Measurements from ENCODE around the gene SRMS. TPM values are rescaled to one million over a fixed set of nuclear protein-coding genes. Genes with fewer than 3 reads are reported as not detected.

The SRMS gene
- total and polyA plus RNA-seq, 8 donors = 0.08 to 0.27 (median 0.18) TPM; not detected in 3

- H3K4me1 ChIP-seq = peaks cover 9 to 21% of the 10 kb centered on the region in 2 donors
- H3K9me3 ChIP-seq = no peaks in the 10 kb centered on the region
- no peaks in the 10 kb centered on the region for H3K36me3 ChIP-seq
- H3K4me3 ChIP-seq = no peak overlapping the region
- TF ChIP-seq CTCF (IDR thresholded peaks at IDR 0.05) = no peak
- no peak for ATAC-seq
- intact Hi-C loops (cut with DNase I) = no loop called here
- peak in 1 of 4 donors; percentile 74 for DNase-seq
- peaks cover 0 to 54% of the 10 kb centered on the region in 2 donors for H3K27me3 ChIP-seq
- H3K27ac ChIP-seq = no peak overlapping the region
Observed at GRCh38 chr20:63532449-63532971, 15.0 kb downstream of the SRMS start.

GRCh38 chr20:63531686-63532448 lies 15.7 kb downstream of the SRMS start:
- DNase-seq (peak in 1 of 4 donors; percentile 54), ATAC-seq (no peak)
- Histone ChIP-seq H3K4me1 (peaks cover 7 to 14% of the 10 kb centered on the region in 2 donors), H3K36me3 (no peaks in the 10 kb centered on the region), H3K27me3 (peaks cover 0 to 51% of the 10 kb centered on the region in 2 donors), H3K4me3 (no peak overlapping the region), H3K27ac (no peak overlapping the region), H3K9me3 (no peaks in the 10 kb centered on the region)
- intact Hi-C loops (cut with DNase I) = no loop called here
- TF ChIP-seq CTCF (IDR thresholded peaks at IDR 0.05) = no peak

GRCh38 chr20:63530788-63531160 lies 16.8 kb downstream of the SRMS start:
- Histone ChIP-seq H3K27me3 (peaks cover 0 to 43% of the 10 kb centered on the region in 2 donors), H3K4me1 (peaks cover 0 to 9% of the 10 kb centered on the region in 2 donors), H3K36me3 (no peaks in the 10 kb centered on the region), H3K4me3 (no peak overlapping the region), H3K9me3 (no peaks in the 10 kb centered on the region), H3K27ac (no peak overlapping the region)
- intact Hi-C loops (cut with DNase I) = no loop called here
- ATAC-seq (no peak), DNase-seq (no peak)
- TF ChIP-seq CTCF (IDR thresholded peaks at IDR 0.05) = no peak

GRCh38 chr20:63529861-63530787 lies 17.4 kb downstream of the SRMS start:
- H3K4me1 ChIP-seq = peaks cover 0 to 10% of the 10 kb centered on the region in 2 donors
- intact Hi-C loops (cut with DNase I) = no loop called here
- no peaks in the 10 kb centered on the region for H3K9me3 ChIP-seq
- no peak overlapping the region for H3K4me3 ChIP-seq
- no peak for TF ChIP-seq CTCF (IDR thresholded peaks at IDR 0.05)
- H3K36me3 ChIP-seq = no peaks in the 10 kb centered on the region
- H3K27ac ChIP-seq = no peak overlapping the region
- H3K27me3 ChIP-seq = peaks cover 0 to 38% of the 10 kb centered on the region in 2 donors
- no peak for ATAC-seq
- peak in 1 of 4 donors; percentile 72 for DNase-seq
